H9 (cell line): ENCODE data around the gene SOX18. TPM values are rescaled to one million over a fixed set of nuclear protein-coding genes. Genes with fewer than 3 reads are reported as not detected.

Experiments used
- DNase-seq: peaks from one replicate; pipeline ENCODE4 v3.0.0-alpha.2; 2017
- H2AFZ ChIP-seq: one replicate; pipeline ENCODE4 v1.6.1; 2013; ENCODE audit warnings: mild to moderate bottlenecking, low read length, control low read depth, moderate library complexity
- H2AK5ac ChIP-seq: 2 replicates; pipeline ENCODE4 v1.6.1; 2013; ENCODE audit warnings: low read length, control low read depth, mixed read lengths; ENCODE audit not compliant: insufficient read length
- H2BK120ac ChIP-seq: one replicate; pipeline ENCODE4 v1.6.1; 2013; ENCODE audit warnings: low read depth, mild to moderate bottlenecking, low read length, control low read depth, inconsistent platforms; ENCODE audit not compliant: poor library complexity, severe bottlenecking
- H2BK12ac ChIP-seq: 2 replicates; pipeline ENCODE4 v1.6.1; 2013; ENCODE audit warnings: low read length, control low read depth, mixed read lengths, low read depth; ENCODE audit not compliant: insufficient read length
- H2BK15ac ChIP-seq: 2 replicates; pipeline ENCODE4 v1.6.1; 2013; ENCODE audit warnings: low read depth, low read length, control low read depth
- H2BK20ac ChIP-seq: one replicate; pipeline ENCODE4 v1.6.1; 2013; ENCODE audit warnings: low read depth, mild to moderate bottlenecking, low read length, control low read depth, inconsistent platforms; ENCODE audit not compliant: poor library complexity, severe bottlenecking
- H2BK5ac ChIP-seq: 2 replicates; pipeline ENCODE4 v1.6.1; 2013; ENCODE audit warnings: low read length, control low read depth, mixed read lengths; ENCODE audit not compliant: insufficient read length
- H3K14ac ChIP-seq: 2 replicates; pipeline ENCODE4 v1.6.1; 2013; ENCODE audit warnings: low read length, control low read depth; ENCODE audit not compliant: insufficient read depth
- H3K18ac ChIP-seq: 2 replicates; pipeline ENCODE4 v1.6.1; 2013; ENCODE audit warnings: low read depth, mild to moderate bottlenecking, mixed read lengths, low read length, control low read depth; ENCODE audit not compliant: insufficient read length
- H3K23ac ChIP-seq: 2 replicates; pipeline ENCODE4 v1.6.1; 2013; ENCODE audit warnings: low read length, control low read depth, mixed read lengths, low read depth; ENCODE audit not compliant: insufficient read length
- H3K23me2 ChIP-seq: 2 replicates; pipeline ENCODE4 v1.6.1; 2013; ENCODE audit warnings: low read depth, mild to moderate bottlenecking, mixed read lengths, low read length, control low read depth; ENCODE audit not compliant: insufficient read length, poor library complexity, severe bottlenecking
- H3K27ac ChIP-seq: 2 replicates; pipeline ENCODE4 v1.5.1; 2013; ENCODE audit warnings: low read length, control low read depth, mixed read lengths, low read depth; ENCODE audit not compliant: insufficient read length
- H3K27me3 ChIP-seq: 2 replicates; pipeline ENCODE4 v1.6.1; 2013; ENCODE audit warnings: low read length, control low read depth, inconsistent platforms; ENCODE audit not compliant: insufficient read depth
- H3K4ac ChIP-seq: 2 replicates; pipeline ENCODE4 v1.6.1; 2013; ENCODE audit warnings: low read depth, mild to moderate bottlenecking, control low read depth, inconsistent platforms, low read length, moderate library complexity
- H3K4me1 ChIP-seq: 2 replicates; pipeline ENCODE4 v1.6.1; 2013; ENCODE audit warnings: low read length, control low read depth, inconsistent platforms; ENCODE audit not compliant: insufficient read depth
- H3K4me2 ChIP-seq: 2 replicates; pipeline ENCODE4 v1.6.1; 2013; ENCODE audit warnings: low read length, control low read depth, mixed read lengths; ENCODE audit not compliant: insufficient read length, insufficient read depth
- H3K56ac ChIP-seq: 2 replicates; pipeline ENCODE4 v1.6.1; 2013; ENCODE audit warnings: low read depth, mild to moderate bottlenecking, mixed read lengths, low read length, control low read depth; ENCODE audit not compliant: insufficient read length
- H3K79me1 ChIP-seq: 2 replicates; pipeline ENCODE4 v1.6.1; 2013; ENCODE audit warnings: low read depth, mild to moderate bottlenecking, moderate library complexity, low read length, control low read depth, inconsistent platforms; ENCODE audit not compliant: insufficient read depth, poor library complexity, severe bottlenecking
- H3K79me2 ChIP-seq: 2 replicates; pipeline ENCODE4 v1.6.1; 2013; ENCODE audit warnings: low read length, control low read depth, inconsistent platforms; ENCODE audit not compliant: insufficient read depth
- H3K9ac ChIP-seq: 2 replicates; pipeline ENCODE4 v1.6.1; 2013; ENCODE audit warnings: low read length, control low read depth, mixed read lengths; ENCODE audit not compliant: insufficient read length; ENCODE audit errors: extremely low read depth
- H3K9me3 ChIP-seq: one replicate; pipeline ENCODE4 v1.6.1; 2013; ENCODE audit warnings: low read depth, low read length, inconsistent platforms; ENCODE audit not compliant: control insufficient read depth
- H3T11ph ChIP-seq: one replicate; pipeline ENCODE4 v1.6.1; 2013; ENCODE audit warnings: mild to moderate bottlenecking, low read length, control low read depth, inconsistent platforms
- H4K20me1 ChIP-seq: one replicate; pipeline ENCODE4 v1.6.1; 2013; ENCODE audit not compliant: control insufficient read depth, insufficient read length, insufficient read depth
- H4K5ac ChIP-seq: 2 replicates; pipeline ENCODE4 v1.6.1; 2013; ENCODE audit warnings: low read depth, mild to moderate bottlenecking, mixed read lengths, low read length, control low read depth; ENCODE audit not compliant: insufficient read length
- H4K8ac ChIP-seq: replicated peaks from 2 replicates; pipeline ENCODE4 v1.6.1; 2013; ENCODE audit warnings: low read length, control low read depth, mixed read lengths, low read depth; ENCODE audit not compliant: insufficient read length
- H4K91ac ChIP-seq: 2 replicates; pipeline ENCODE4 v1.6.1; 2013; ENCODE audit warnings: low read depth, mild to moderate bottlenecking, moderate library complexity, mixed read lengths, low read length, control low read depth; ENCODE audit not compliant: insufficient read length
- H3K27ac Mint-ChIP-seq, 3 experiments: 2 replicates in 2 of 3; 3 replicates in 1 of 3; pipeline ENCODE4 v1.8.0; 2020 to 2021; ENCODE audit warnings: mixed read lengths in 3 of 3, mild to moderate bottlenecking in 1 of 3, moderate library complexity in 1 of 3
- H3K27me3 Mint-ChIP-seq: 2 replicates; pipeline ENCODE4 v1.8.0; 2021; ENCODE audit warnings: low read depth, mild to moderate bottlenecking, moderate library complexity, mixed read lengths
- H3K36me3 Mint-ChIP-seq, 3 experiments: 2 replicates in 2 of 3; 3 replicates in 1 of 3; pipeline ENCODE4 v1.8.0; 2020 to 2021; ENCODE audit warnings: low read depth in 3 of 3, mixed read lengths in 3 of 3; ENCODE audit not compliant: insufficient read depth in 1 of 3
- H3K4me1 Mint-ChIP-seq, 2 experiments: 2 replicates each; pipeline ENCODE4 v1.8.0; 2020; ENCODE audit warnings: mixed read lengths in 2 of 2
- H3K4me3 Mint-ChIP-seq, 2 experiments: 2 replicates in 1 of 2; 3 replicates in 1 of 2; pipeline ENCODE4 v1.8.0; 2020 to 2021; ENCODE audit warnings: mild to moderate bottlenecking in 2 of 2, mixed read lengths in 2 of 2, moderate library complexity in 1 of 2
- H3K9me3 Mint-ChIP-seq, 2 experiments: 2 replicates in 1 of 2; 3 replicates in 1 of 2; pipeline ENCODE4 v1.8.0; 2020; ENCODE audit warnings: mild to moderate bottlenecking in 2 of 2, mixed read lengths in 2 of 2, moderate library complexity in 1 of 2
- WGBS: extraction: QIAGEN DNeasy Blood & Tissue Kit; methylation state at CpG from one replicate; pipeline ENCODE4 v1.1.7; 2013; ENCODE audit warnings: missing lambda C conversion rate, low lambda C conversion rate, mixed read lengths; ENCODE audit not compliant: insufficient read length; ENCODE audit errors: extremely low coverage; 5-methylcytosine and 5-hydroxymethylcytosine counted together
- total RNA-seq: library from RNA; stranded (reverse); gene quantifications from 2 replicates; pipeline ENCODE4 v1.2.1, GENCODE V29; 2021
- TF ChIP-seq, protein P1 (sequence below): fragments of 200-600 bp; sonication (generic); conservative IDR thresholded peaks from 3 replicates; pipeline ENCODE4 v1.8.0; 2021; ENCODE audit warnings: antibody characterized with exemption, mild to moderate bottlenecking

Gene SOX18
- total RNA-seq, 1 experiment from 2014 or later, result 2.0 TPM

DNA sequence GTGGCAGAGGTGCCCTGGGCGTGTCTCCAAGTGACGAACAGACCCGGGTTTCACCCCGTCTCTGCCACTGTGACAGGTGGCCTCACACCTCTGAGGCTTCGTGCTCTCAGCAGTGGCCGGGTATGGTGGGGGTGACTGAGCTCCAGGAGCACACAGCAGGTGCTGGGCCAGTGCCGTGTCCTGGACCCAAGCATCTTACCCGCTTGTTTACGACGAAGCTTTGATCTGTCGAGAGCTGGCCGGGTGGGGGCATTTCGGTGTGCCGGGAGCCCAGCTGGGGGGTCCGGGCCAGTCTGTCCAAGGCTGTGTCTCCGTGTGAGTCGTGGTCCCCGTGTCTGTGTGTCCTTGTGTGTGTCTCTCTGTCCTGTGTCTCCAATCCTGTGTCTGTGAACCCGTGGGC is 41.9 kb upstream of the SOX18 start:
- Histone ChIP-seq H2AK5ac (no peak overlapping the region), H2BK5ac (no peak overlapping the region), H4K20me1 (no peaks in the 10 kb centered on the region), H3K79me2 (no peaks in the 10 kb centered on the region), H3K23me2 (no peaks in the 10 kb centered on the region), H3K18ac (no peak overlapping the region), H3K4me1 (no peaks in the 10 kb centered on the region; the same call in 1 of the 2 replicates), H3K14ac (no peak overlapping the region), H3K4ac (no peak overlapping the region), H4K5ac (no peak overlapping the region), H2BK20ac (no peak overlapping the region), H4K8ac (no peak overlapping the region), H3K27me3 (no peaks in the 10 kb centered on the region), H3K79me1 (no peaks in the 10 kb centered on the region), H3K9me3 (no peaks in the 10 kb centered on the region), H3K56ac (no peak overlapping the region), H2BK120ac (no peak overlapping the region), H3K4me2 (no peak overlapping the region), H3T11ph (no peak overlapping the region), H3K23ac (no peak overlapping the region), H4K91ac (no peak overlapping the region), H3K9ac (no peak overlapping the region), H3K27ac (no peak overlapping the region), H2BK15ac (no peak overlapping the region), H2BK12ac (no peak overlapping the region), H2AFZ (no peak overlapping the region)
- H3K36me3 Mint-ChIP-seq, result no peaks in the 10 kb centered on the region
- WGBS, result no CpG with 5 or more reads among the region's 19 CpGs
- peaks cover 4 to 7% of the 10 kb centered on the region in 2 experiments; a peak in 4 of 5 replicates for H3K9me3 Mint-ChIP-seq
- H3K4me3 Mint-ChIP-seq, result no peak overlapping the region
- no peak overlapping the region for H3K27ac Mint-ChIP-seq
- no peak for DNase-seq
- peaks cover 38% of the 10 kb centered on the region for H3K27me3 Mint-ChIP-seq
- H3K4me1 Mint-ChIP-seq, result peaks cover 6 to 11% of the 10 kb centered on the region in 2 experiments
- TF ChIP-seq, protein P1, sequence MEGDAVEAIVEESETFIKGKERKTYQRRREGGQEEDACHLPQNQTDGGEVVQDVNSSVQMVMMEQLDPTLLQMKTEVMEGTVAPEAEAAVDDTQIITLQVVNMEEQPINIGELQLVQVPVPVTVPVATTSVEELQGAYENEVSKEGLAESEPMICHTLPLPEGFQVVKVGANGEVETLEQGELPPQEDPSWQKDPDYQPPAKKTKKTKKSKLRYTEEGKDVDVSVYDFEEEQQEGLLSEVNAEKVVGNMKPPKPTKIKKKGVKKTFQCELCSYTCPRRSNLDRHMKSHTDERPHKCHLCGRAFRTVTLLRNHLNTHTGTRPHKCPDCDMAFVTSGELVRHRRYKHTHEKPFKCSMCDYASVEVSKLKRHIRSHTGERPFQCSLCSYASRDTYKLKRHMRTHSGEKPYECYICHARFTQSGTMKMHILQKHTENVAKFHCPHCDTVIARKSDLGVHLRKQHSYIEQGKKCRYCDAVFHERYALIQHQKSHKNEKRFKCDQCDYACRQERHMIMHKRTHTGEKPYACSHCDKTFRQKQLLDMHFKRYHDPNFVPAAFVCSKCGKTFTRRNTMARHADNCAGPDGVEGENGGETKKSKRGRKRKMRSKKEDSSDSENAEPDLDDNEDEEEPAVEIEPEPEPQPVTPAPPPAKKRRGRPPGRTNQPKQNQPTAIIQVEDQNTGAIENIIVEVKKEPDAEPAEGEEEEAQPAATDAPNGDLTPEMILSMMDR, result no peak
